Left renal cortex interstitium (tissue), 4 donors: Measurements from ENCODE around the gene RHEB. TPM values are rescaled to one million over a fixed set of nuclear protein-coding genes. Genes with fewer than 3 reads are reported as not detected.
A peak's percentile ranks its signal among the peaks of the same experiment; 100 is the strongest.

Experiments
- DNase-seq, 4 donors: peaks; one replicate each; pipeline ENCODE4 v3.0.0-alpha.2; 2013; ENCODE audit warnings: low read depth in 4 of 4, low spot score in 2 of 4, missing footprints in 1 of 4
- polyA plus RNA-seq, 4 donors: library from polyadenylated mRNA; unstranded; fragments of 120-200 nt; gene quantifications; one replicate each; pipeline ENCODE4 v1.2.1, GENCODE V29; 2013; ENCODE audit not compliant: insufficient read length in 4 of 4

Gene RHEB
- polyA plus RNA-seq, result 100 to 1,000 TPM; 126 to 146 (median 140) TPM

GRCh38 chr7:151519765-151520418 lies at the start of gene RHEB:
RHEB (minus strand) TSS chr7:151519895; CDS start chr7:151519511, 384 bp downstream.
- peak; percentile 96 to 99 (median 98) for DNase-seq

GRCh38 chr7:151566897-151567320 lies 47.2 kb upstream of the RHEB start:
- no peak for DNase-seq

GRCh38 chr7:151565541-151565940 lies 45.8 kb upstream of the RHEB start:
- no peak for DNase-seq

- DNase-seq, result no peak
Observed at GRCh38 chr7:151560243-151560642, 40.5 kb upstream of the RHEB start.

GRCh38 chr7:151559557-151560183 lies 40.0 kb upstream of the RHEB start:
- no peak for DNase-seq

- no peak for DNase-seq
Observed at GRCh38 chr7:151558575-151558974, 38.9 kb upstream of the RHEB start.

GRCh38 chr7:151556592-151556991 lies 36.9 kb upstream of the RHEB start:
- DNase-seq, result no peak

- no peak for DNase-seq
Observed at GRCh38 chr7:151553356-151553755, 33.7 kb upstream of the RHEB start.

- DNase-seq, result no peak
Observed at GRCh38 chr7:151552352-151553028, 32.8 kb upstream of the RHEB start.

GRCh38 chr7:151551820-151552219 lies 32.1 kb upstream of the RHEB start:
- no peak for DNase-seq

- DNase-seq, result no peak
Observed at GRCh38 chr7:151550656-151551286, 31.1 kb upstream of the RHEB start.

- DNase-seq, result no peak
Observed at GRCh38 chr7:151549644-151550043, 29.9 kb upstream of the RHEB start.

GRCh38 chr7:151549083-151549482 lies 29.4 kb upstream of the RHEB start:
- no peak for DNase-seq

- no peak for DNase-seq
Observed at GRCh38 chr7:151544183-151544582, 24.5 kb upstream of the RHEB start.

- no peak for DNase-seq
Observed at GRCh38 chr7:151542606-151543130, 23.0 kb upstream of the RHEB start.

GRCh38 chr7:151541709-151542499 lies 22.2 kb upstream of the RHEB start:
- DNase-seq, result no peak

- no peak for DNase-seq
Observed at GRCh38 chr7:151540146-151540545, 20.5 kb upstream of the RHEB start.

- no peak for DNase-seq
Observed at GRCh38 chr7:151539088-151539671, 19.5 kb upstream of the RHEB start.

- no peak for DNase-seq
Observed at GRCh38 chr7:151537818-151538561, 18.3 kb upstream of the RHEB start.
